ENCODE measurements around the gene LIFR. TPM values are rescaled to one million over a fixed set of nuclear protein-coding genes. Genes with fewer than 3 reads are reported as not detected.
A peak's percentile ranks its signal among the peaks of the same experiment; 100 is the strongest.

Gene LIFR
- total and polyA plus RNA-seq, 8 donors, result 52.6 to 218 (median 194) TPM

DNA sequence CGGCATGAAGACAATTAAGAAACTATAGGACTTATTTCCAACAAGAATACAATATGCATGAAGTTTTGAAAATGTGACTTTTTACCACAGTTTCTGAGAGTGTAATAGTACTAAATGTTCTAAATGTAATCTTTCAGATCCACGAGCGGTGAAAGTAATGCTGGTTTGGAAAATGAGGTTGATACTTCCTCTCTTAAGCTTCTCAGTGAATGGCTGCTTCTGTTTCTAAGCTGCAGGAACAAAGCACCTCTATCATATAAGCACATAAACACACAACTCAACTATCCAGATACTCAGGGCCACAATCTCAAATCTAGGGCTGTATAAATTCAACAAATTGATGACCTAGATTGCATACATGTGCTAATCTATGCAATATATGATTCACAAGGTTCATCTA is 78.3 kb downstream of the LIFR start:
- intact Hi-C loops (cut with DNase I), result no loop called here
- DNase-seq, result no peak
- H3K27me3 ChIP-seq, result peaks cover 0 to 31% of the 10 kb centered on the region in 2 donors
- peaks cover 0 to 10% of the 10 kb centered on the region in 2 donors for H3K36me3 ChIP-seq
- H3K9me3 ChIP-seq, result no peaks in the 10 kb centered on the region
- no peaks in the 10 kb centered on the region for H3K4me1 ChIP-seq
- TF ChIP-seq, protein P1, sequence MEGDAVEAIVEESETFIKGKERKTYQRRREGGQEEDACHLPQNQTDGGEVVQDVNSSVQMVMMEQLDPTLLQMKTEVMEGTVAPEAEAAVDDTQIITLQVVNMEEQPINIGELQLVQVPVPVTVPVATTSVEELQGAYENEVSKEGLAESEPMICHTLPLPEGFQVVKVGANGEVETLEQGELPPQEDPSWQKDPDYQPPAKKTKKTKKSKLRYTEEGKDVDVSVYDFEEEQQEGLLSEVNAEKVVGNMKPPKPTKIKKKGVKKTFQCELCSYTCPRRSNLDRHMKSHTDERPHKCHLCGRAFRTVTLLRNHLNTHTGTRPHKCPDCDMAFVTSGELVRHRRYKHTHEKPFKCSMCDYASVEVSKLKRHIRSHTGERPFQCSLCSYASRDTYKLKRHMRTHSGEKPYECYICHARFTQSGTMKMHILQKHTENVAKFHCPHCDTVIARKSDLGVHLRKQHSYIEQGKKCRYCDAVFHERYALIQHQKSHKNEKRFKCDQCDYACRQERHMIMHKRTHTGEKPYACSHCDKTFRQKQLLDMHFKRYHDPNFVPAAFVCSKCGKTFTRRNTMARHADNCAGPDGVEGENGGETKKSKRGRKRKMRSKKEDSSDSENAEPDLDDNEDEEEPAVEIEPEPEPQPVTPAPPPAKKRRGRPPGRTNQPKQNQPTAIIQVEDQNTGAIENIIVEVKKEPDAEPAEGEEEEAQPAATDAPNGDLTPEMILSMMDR (IDR thresholded peaks at IDR 0.05), result no peak
- H3K4me3 ChIP-seq, result no peak overlapping the region
- H3K27ac ChIP-seq, result no peak overlapping the region
- no peak for ATAC-seq

DNA sequence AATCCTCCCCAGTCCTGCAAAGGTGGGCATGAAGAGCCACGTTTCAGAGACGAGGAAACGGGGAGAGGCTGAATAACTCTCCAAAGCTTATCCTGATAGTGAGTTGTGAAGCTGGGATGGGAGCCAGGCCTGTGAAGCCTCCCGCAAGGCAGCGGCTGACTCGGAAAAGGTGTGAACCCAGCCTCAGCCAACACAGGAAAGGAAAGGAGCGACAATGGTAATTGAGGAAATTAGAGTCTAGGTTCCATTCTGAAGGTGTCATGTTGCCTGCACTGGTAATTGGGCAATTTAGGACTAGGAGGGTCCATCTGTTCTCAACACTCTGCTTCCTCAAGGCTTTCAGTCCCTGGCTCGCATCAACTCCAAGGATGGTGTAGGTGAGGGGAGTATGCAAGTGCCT is 83.4 kb downstream of the LIFR start:
- Histone ChIP-seq H3K27me3 (peaks cover 0 to 71% of the 10 kb centered on the region in 2 donors), H3K4me3 (no peak overlapping the region), H3K4me1 (peaks cover 7 to 8% of the 10 kb centered on the region in 2 donors), H3K36me3 (no peaks in the 10 kb centered on the region), H3K27ac (no peak overlapping the region), H3K9me3 (no peaks in the 10 kb centered on the region)
- intact Hi-C loops (cut with DNase I), result no loop called here
- TF ChIP-seq, protein P1 (IDR thresholded peaks at IDR 0.05), result no peak
- ATAC-seq (no peak), DNase-seq (peak in 1 of 4 donors; percentile 42)

DNA sequence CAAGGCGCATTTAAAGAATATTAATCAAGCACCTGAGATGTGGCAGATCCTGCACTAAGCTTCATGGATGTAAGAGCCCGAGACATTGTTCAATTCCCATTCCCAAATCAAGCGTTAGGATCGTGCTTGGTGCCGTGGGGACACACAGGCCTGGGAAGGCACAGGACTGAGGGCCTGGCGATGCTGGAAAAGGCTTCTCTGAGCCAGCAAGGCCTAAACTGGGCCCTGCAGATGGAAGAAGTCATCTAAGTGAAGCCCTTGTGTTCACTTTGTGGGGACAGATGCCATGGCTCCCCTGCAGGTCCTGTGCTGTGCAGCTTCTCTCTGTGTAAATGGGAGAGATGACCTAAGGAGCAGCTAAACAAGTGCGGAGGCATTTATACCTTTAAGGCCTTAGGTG is 83.9 kb downstream of the LIFR start:
- Histone ChIP-seq H3K36me3 (no peaks in the 10 kb centered on the region), H3K27ac (no peak overlapping the region), H3K27me3 (peaks cover 3 to 75% of the 10 kb centered on the region in 2 donors), H3K4me3 (no peak overlapping the region), H3K9me3 (no peaks in the 10 kb centered on the region), H3K4me1 (peaks cover 12 to 13% of the 10 kb centered on the region in 2 donors)
- intact Hi-C loops (cut with DNase I), result no loop called here
- ATAC-seq (no peak), DNase-seq (no peak)
- TF ChIP-seq, protein P1 (IDR thresholded peaks at IDR 0.05), result no peak

DNA sequence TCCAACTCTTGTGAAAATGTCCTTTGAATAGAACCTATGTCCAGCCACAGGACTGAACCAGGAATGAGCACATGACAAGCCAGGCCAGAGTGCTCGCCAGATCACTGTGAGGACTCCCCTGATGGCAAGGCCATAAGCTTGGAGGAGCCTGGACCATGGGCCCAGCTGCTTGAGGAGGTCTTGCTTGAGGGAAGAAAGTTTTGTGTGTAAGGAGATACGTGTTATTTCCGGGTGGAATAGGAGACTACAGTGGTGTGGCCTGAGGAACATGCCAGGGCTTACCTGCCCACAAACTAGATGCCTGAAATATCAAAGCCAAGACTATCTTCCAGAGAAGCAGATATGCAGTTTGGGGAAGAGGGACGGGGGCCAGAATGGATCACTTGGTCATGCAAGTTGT is 84.7 kb downstream of the LIFR start:
- intact Hi-C loops (cut with DNase I), result no loop called here
- Histone ChIP-seq H3K9me3 (no peaks in the 10 kb centered on the region), H3K27ac (no peak overlapping the region), H3K36me3 (no peaks in the 10 kb centered on the region), H3K4me3 (no peak overlapping the region), H3K4me1 (peaks cover 20 to 21% of the 10 kb centered on the region in 2 donors), H3K27me3 (peaks cover 3 to 76% of the 10 kb centered on the region in 2 donors)
- TF ChIP-seq, protein P1 (IDR thresholded peaks at IDR 0.05), result no peak
- no peak for ATAC-seq
- DNase-seq, result no peak

DNA sequence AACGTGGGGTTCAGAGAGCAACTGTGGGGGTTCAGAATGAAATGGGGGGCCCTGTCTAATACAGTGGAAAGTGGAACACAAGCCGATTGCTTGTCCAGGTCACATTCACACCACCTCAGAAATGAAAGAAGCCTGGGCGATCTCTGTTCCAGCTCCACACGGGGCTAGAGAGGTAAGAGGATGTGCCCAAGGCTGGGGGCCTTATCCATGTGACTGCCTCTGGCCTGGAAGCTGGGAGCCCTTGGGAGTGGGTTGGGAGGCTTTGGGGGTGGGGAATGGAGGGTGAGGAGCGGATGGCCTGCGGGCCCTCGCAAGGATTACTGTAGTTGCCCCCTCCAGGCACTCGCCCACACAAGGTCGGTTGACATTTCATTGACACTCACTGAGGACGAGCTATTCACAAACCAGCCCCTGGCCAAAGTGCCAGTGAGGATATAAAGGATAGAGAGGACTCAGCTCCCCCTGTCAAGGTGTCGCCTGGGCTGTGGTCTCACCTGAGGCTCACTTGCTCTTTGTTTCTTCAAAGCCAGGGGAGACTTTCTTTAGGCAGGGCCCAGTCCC is 86.7 kb downstream of the LIFR start:
- Histone ChIP-seq H3K4me3 (no peak overlapping the region), H3K27ac (no peak overlapping the region), H3K27me3 (peaks cover 3 to 88% of the 10 kb centered on the region in 2 donors), H3K4me1 (peaks cover 20 to 25% of the 10 kb centered on the region in 2 donors), H3K9me3 (no peaks in the 10 kb centered on the region), H3K36me3 (no peaks in the 10 kb centered on the region)
- TF ChIP-seq, protein P1 (IDR thresholded peaks at IDR 0.05), result no peak
- DNase-seq (no peak), ATAC-seq (no peak)
- intact Hi-C loops (cut with DNase I), result no loop called here

All from left lung (tissue), 10 donors.